Neural progenitor cell (in vitro differentiated cells): ENCODE data around the gene CER1. TPM values are rescaled to one million over a fixed set of nuclear protein-coding genes. Genes with fewer than 3 reads are reported as not detected.
A peak's percentile ranks its signal among the peaks of the same experiment; 100 is the strongest.

ENCODE experiments used
- DNase-seq: peaks from one replicate; pipeline ENCODE4 v3.0.0-alpha.2; 2016; ENCODE audit warnings: low spot score
- H2AFZ ChIP-seq: fragments of 200-600 bp; sonication (generic); replicated peaks from 2 replicates; pipeline ENCODE4 v1.6.1; 2016; ENCODE audit warnings: antibody characterized with exemption
- H3F3A ChIP-seq: fragments of 200-600 bp; sonication (generic); 2 replicates; pipeline ENCODE4 v1.6.1; 2016; ENCODE audit warnings: antibody characterized with exemption, low read depth
- H3K27ac ChIP-seq: fragments of 200-600 bp; sonication (generic); 2 replicates; pipeline ENCODE4 v1.5.1; 2016; ENCODE audit warnings: mild to moderate bottlenecking
- H3K27me3 ChIP-seq: fragments of 200-600 bp; sonication (generic); 2 replicates; pipeline ENCODE4 v1.6.1; 2016; ENCODE audit warnings: mild to moderate bottlenecking, moderate library complexity
- H3K36me3 ChIP-seq: fragments of 200-600 bp; sonication (generic); 2 replicates; pipeline ENCODE4 v1.5.1; 2016
- H3K4me1 ChIP-seq: fragments of 200-600 bp; sonication (generic); 2 replicates; pipeline ENCODE4 v1.6.1; 2016; ENCODE audit warnings: mixed run types
- H3K4me2 ChIP-seq: fragments of 200-600 bp; sonication (generic); 2 replicates; pipeline ENCODE4 v1.6.1; 2016
- H3K4me3 ChIP-seq: fragments of 200-600 bp; sonication (generic); 2 replicates; pipeline ENCODE4 v1.5.1; 2016
- H3K79me2 ChIP-seq: fragments of 200-600 bp; sonication (generic); 2 replicates; pipeline ENCODE4 v1.6.1; 2016; ENCODE audit warnings: low read depth
- H3K9ac ChIP-seq: fragments of 200-600 bp; sonication (generic); 2 replicates; pipeline ENCODE4 v1.6.1; 2016
- H3K9me3 ChIP-seq: fragments of 200-600 bp; sonication (generic); 2 replicates; pipeline ENCODE4 v1.5.1; 2016; ENCODE audit warnings: low read depth
- H4K20me1 ChIP-seq: fragments of 200-600 bp; sonication (generic); 2 replicates; pipeline ENCODE4 v1.6.1; 2016; ENCODE audit warnings: low read depth
- H3K27ac Mint-ChIP-seq: 3 replicates; pipeline ENCODE4 v1.8.0; 2021; ENCODE audit warnings: mixed read lengths
- H3K27me3 Mint-ChIP-seq: 2 replicates; pipeline ENCODE4 v1.8.0; 2022; ENCODE audit warnings: low read depth, mild to moderate bottlenecking, inconsistent platforms, moderate library complexity, mixed read lengths; ENCODE audit not compliant: insufficient read depth
- H3K36me3 Mint-ChIP-seq: 3 replicates; pipeline ENCODE4 v1.8.0; 2021; ENCODE audit warnings: mixed read lengths
- H3K4me1 Mint-ChIP-seq: 3 replicates; pipeline ENCODE4 v1.8.0; 2021; ENCODE audit warnings: mixed read lengths
- H3K4me3 Mint-ChIP-seq: 3 replicates; pipeline ENCODE4 v1.8.0; 2021; ENCODE audit warnings: mild to moderate bottlenecking, moderate library complexity, mixed read lengths
- H3K9me3 Mint-ChIP-seq: 3 replicates; pipeline ENCODE4 v1.8.0; 2020; ENCODE audit warnings: mixed read lengths
- EZH2 ChIP-seq: fragments of 200-600 bp; sonication (generic); IDR thresholded peaks from 2 replicates; pipeline ENCODE4 v1.6.1; 2017; ENCODE audit warnings: antibody characterized with exemption, mild to moderate bottlenecking, moderate library complexity
- EZH2phosphoT487 ChIP-seq: fragments of 200-600 bp; sonication (generic); IDR thresholded peaks from 2 replicates; pipeline ENCODE4 v1.6.1; 2017; ENCODE audit warnings: antibody characterized with exemption
- total RNA-seq: library from RNA; depleted of rRNA; stranded (reverse); fragments of >200 nt; gene quantifications from 2 replicates; pipeline ENCODE4 v1.2.3, GENCODE V29; 2015; ENCODE audit warnings: low replicate concordance
- TF ChIP-seq, protein P1 (sequence below): fragments of 200-600 bp; sonication (generic); IDR thresholded peaks from 2 replicates; pipeline ENCODE4 v1.5.1; 2017; ENCODE audit warnings: antibody characterized with exemption, mild to moderate bottlenecking

Gene CER1, protein sequence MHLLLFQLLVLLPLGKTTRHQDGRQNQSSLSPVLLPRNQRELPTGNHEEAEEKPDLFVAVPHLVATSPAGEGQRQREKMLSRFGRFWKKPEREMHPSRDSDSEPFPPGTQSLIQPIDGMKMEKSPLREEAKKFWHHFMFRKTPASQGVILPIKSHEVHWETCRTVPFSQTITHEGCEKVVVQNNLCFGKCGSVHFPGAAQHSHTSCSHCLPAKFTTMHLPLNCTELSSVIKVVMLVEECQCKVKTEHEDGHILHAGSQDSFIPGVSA
- total RNA-seq: 0.11 TPM in 1 of 2 replicates, not detected in the other

DNA sequence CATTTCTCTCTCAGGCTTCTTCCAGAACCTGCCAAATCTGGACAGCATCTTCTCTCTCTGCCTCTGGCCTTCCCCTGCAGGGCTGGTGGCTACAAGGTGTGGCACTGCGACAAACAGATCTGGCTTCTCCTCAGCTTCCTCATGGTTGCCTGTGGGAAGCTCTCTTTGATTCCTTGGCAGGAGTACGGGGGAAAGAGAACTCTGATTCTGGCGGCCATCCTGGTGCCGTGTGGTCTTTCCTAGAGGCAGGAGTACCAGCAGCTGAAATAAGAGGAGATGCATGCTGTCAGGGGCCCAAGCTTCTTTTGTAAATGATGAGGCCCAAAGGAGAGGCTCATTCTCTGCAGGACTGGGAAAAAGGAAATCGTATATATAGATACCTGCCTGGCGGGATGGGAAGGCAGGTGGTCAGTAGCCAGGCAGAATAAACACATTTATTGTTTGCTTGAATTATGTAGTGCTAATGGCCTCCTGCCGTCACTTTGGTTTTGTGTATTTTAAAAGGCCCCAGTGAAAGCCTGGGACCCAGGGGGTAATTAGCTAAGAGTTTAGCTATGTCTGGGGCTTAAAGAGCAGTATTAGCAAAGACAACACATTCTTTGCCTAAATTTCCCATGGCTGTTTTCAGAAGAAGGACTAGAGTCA, at the start of gene CER1:
TSS of gene CER1 (minus strand) at position 343 of the 645 bp plus-strand sequence. CDS start at position 282, 61 bp downstream.
- Mint-ChIP-seq H3K4me3 (no peak within 1 kb of the TSS), H3K27me3 (no peaks in the 10 kb centered on the region), H3K4me1 (peaks cover 16% of the 10 kb centered on the region), H3K9me3 (no peaks in the 10 kb centered on the region), H3K36me3 (no peaks in the 10 kb centered on the region), H3K27ac (no peak within 1 kb of the TSS)
- Histone ChIP-seq H4K20me1 (peaks cover 6% of the 10 kb centered on the region), H3K4me3 (peak within 1 kb of the TSS; percentile 7), H3K79me2 (no peaks in the 10 kb centered on the region), H3F3A (peaks cover 21% of the 10 kb centered on the region), H3K9me3 (no peaks in the 10 kb centered on the region), H2AFZ (no peak within 1 kb of the TSS), H3K27me3 (peaks cover 98% of the 10 kb centered on the region), H3K4me2 (peak within 1 kb of the TSS; percentile 67), H3K27ac (no peak within 1 kb of the TSS), H3K36me3 (no peaks in the 10 kb centered on the region), H3K9ac (no peak within 1 kb of the TSS), H3K4me1 (peaks cover 17% of the 10 kb centered on the region)
- peak; percentile 99 for TF ChIP-seq EZH2phosphoT487
- TF ChIP-seq, protein P1, sequence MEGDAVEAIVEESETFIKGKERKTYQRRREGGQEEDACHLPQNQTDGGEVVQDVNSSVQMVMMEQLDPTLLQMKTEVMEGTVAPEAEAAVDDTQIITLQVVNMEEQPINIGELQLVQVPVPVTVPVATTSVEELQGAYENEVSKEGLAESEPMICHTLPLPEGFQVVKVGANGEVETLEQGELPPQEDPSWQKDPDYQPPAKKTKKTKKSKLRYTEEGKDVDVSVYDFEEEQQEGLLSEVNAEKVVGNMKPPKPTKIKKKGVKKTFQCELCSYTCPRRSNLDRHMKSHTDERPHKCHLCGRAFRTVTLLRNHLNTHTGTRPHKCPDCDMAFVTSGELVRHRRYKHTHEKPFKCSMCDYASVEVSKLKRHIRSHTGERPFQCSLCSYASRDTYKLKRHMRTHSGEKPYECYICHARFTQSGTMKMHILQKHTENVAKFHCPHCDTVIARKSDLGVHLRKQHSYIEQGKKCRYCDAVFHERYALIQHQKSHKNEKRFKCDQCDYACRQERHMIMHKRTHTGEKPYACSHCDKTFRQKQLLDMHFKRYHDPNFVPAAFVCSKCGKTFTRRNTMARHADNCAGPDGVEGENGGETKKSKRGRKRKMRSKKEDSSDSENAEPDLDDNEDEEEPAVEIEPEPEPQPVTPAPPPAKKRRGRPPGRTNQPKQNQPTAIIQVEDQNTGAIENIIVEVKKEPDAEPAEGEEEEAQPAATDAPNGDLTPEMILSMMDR: no peak
- DNase-seq: peak; percentile 88

DNA sequence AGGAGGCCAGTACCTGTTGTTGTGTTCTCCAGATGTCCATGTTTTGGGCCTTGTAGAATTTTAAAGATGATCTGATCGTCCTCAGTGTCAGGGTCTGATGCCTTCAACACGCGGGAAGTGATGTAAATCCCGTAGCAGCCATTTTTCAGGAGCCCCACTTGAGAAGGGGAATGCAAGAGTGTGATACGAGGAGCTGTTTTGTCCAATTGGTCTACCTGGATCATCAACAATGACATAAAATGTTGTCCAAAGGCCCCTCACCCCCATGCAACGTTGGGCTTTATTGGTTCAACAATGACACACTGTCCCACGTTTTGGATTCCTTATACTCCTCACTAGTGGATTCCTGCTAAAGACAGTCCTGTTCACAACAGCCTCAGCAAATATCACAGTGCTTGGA, 48.1 kb upstream of the CER1 start:
- Mint-ChIP-seq H3K4me1 (no peaks in the 10 kb centered on the region), H3K4me3 (no peak overlapping the region), H3K9me3 (no peaks in the 10 kb centered on the region), H3K36me3 (peaks cover 6% of the 10 kb centered on the region), H3K27ac (no peak overlapping the region), H3K27me3 (no peaks in the 10 kb centered on the region)
- H3K4me3 ChIP-seq: no peak overlapping the region
- no peak overlapping the region for H2AFZ ChIP-seq
- no peak overlapping the region for H3K27ac ChIP-seq
- H3K9ac ChIP-seq: no peak overlapping the region
- no peaks in the 10 kb centered on the region for H3F3A ChIP-seq
- no peak for DNase-seq
- no peaks in the 10 kb centered on the region for H3K36me3 ChIP-seq
- no peaks in the 10 kb centered on the region for H3K79me2 ChIP-seq
- H4K20me1 ChIP-seq: no peaks in the 10 kb centered on the region
- H3K27me3 ChIP-seq: no peaks in the 10 kb centered on the region
- H3K9me3 ChIP-seq: no peaks in the 10 kb centered on the region
- no peak overlapping the region for H3K4me2 ChIP-seq
- TF ChIP-seq EZH2phosphoT487 (no peak), EZH2 (no peak)
- TF ChIP-seq, protein P1: no peak
- H3K4me1 ChIP-seq: no peaks in the 10 kb centered on the region

DNA sequence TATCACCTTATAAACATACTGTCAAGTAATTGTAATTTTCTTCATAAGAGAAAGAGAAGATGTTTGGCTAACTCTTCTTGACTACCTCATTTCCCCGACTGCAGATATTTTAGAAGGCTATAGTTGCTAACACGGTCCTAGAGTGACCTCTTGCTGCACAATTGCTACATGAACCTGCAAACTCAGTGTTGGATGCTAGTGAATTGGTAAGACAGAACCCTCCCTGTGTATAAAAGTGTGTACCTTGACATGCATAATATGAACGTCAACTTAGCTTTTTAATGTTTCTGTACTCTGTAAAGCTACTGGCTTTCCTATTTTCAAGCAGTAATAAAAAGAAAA, 46.7 kb upstream of the CER1 start:
- H3F3A ChIP-seq: no peaks in the 10 kb centered on the region
- no peak overlapping the region for H2AFZ ChIP-seq
- TF ChIP-seq EZH2phosphoT487: no peak
- no peak for TF ChIP-seq EZH2
- TF ChIP-seq, protein P1: peak; percentile 67
- Mint-ChIP-seq H3K9me3 (no peaks in the 10 kb centered on the region), H3K4me1 (no peaks in the 10 kb centered on the region), H3K27ac (no peak overlapping the region), H3K36me3 (peaks cover 3% of the 10 kb centered on the region), H3K27me3 (no peaks in the 10 kb centered on the region), H3K4me3 (no peak overlapping the region)
- H3K9ac ChIP-seq: no peak overlapping the region
- peak; percentile 65 for DNase-seq
- H3K9me3 ChIP-seq: no peaks in the 10 kb centered on the region
- H3K4me3 ChIP-seq: no peak overlapping the region
- no peaks in the 10 kb centered on the region for H3K27me3 ChIP-seq
- H3K4me2 ChIP-seq: no peak overlapping the region
- H4K20me1 ChIP-seq: no peaks in the 10 kb centered on the region
- no peak overlapping the region for H3K27ac ChIP-seq
- H3K79me2 ChIP-seq: no peaks in the 10 kb centered on the region
- H3K4me1 ChIP-seq: no peaks in the 10 kb centered on the region
- H3K36me3 ChIP-seq: no peaks in the 10 kb centered on the region
